Naive thymus-derived CD4-positive, alpha-beta T cell (primary cell): ENCODE data around the gene PPP2R5A. TPM values are rescaled to one million over a fixed set of nuclear protein-coding genes. Genes with fewer than 3 reads are reported as not detected.

Experiments
- ATAC-seq: fragments of 150-1000 bp; cut with Tn5 transposase; 2 replicates; pipeline ENCODE4 v1.10.0; 2021; ENCODE audit warnings: mild to moderate bottlenecking, moderate library complexity
- CTCF ChIA-PET: fragments of 350-600 bp; sonication (Branson Sonifier 250); formaldehyde crosslinking; loops from one replicate; lab custom pipeline; 2021; ENCODE audit warnings: antibody characterized with exemption; lab: Charles Lee
- POLR2A ChIA-PET: fragments of 350-600 bp; sonication (Branson Sonifier 250); formaldehyde crosslinking; loops from one replicate; lab custom pipeline; 2021; ENCODE audit warnings: antibody characterized with exemption, inconsistent platforms; lab: Charles Lee
- DNase-seq, 9 donors: peaks; one replicate each; pipeline versions ENCODE4 v3.0.0 to v3.0.0-alpha.2; 2020 to 2022; ENCODE audit warnings: mixed read lengths in 1 of 9
- H3K27ac ChIP-seq: one replicate; pipeline ENCODE4 v1.7.0; 2013; ENCODE audit warnings: mild to moderate bottlenecking, low read depth, low read length, moderate library complexity
- H3K27me3 ChIP-seq, 2 donors: one replicate each; pipeline ENCODE4 v1.7.0; 2013; ENCODE audit warnings: low read length in 2 of 2, mild to moderate bottlenecking in 2 of 2, moderate library complexity in 2 of 2; ENCODE audit not compliant: control insufficient read depth in 2 of 2, insufficient read depth in 2 of 2
- H3K36me3 ChIP-seq, 3 experiments: 1 replicate in 2 of 3; 2 replicates in 1 of 3; pipeline ENCODE4 v1.7.0; 2013; ENCODE audit warnings: low read length in 3 of 3, mild to moderate bottlenecking in 3 of 3, moderate library complexity in 1 of 3; ENCODE audit not compliant: insufficient read depth in 3 of 3, control insufficient read depth in 2 of 3
- H3K4me1 ChIP-seq, 2 donors: one replicate each; pipeline ENCODE4 v1.7.0; 2013; ENCODE audit warnings: low read length in 2 of 2, mild to moderate bottlenecking in 2 of 2, moderate library complexity in 1 of 2; ENCODE audit not compliant: control insufficient read depth in 2 of 2, insufficient read depth in 2 of 2
- H3K4me3 ChIP-seq: 2 replicates; pipeline ENCODE4 v1.7.0; 2013; ENCODE audit warnings: mild to moderate bottlenecking, low read length
- H3K9me3 ChIP-seq, 3 experiments: 1 replicate in 2 of 3; 2 replicates in 1 of 3; pipeline ENCODE4 v1.7.0; 2013; ENCODE audit warnings: low read length in 3 of 3; ENCODE audit not compliant: control insufficient read depth in 2 of 3
- H3K27ac Mint-ChIP-seq, 9 donors: one replicate each; pipeline ENCODE4 v1.8.0; 2020 to 2022; ENCODE audit warnings: mixed read lengths in 9 of 9, mild to moderate bottlenecking in 8 of 9, moderate library complexity in 5 of 9, inconsistent platforms in 2 of 9
- H3K27me3 Mint-ChIP-seq, 5 donors: one replicate each; pipeline ENCODE4 v1.8.0; 2021 to 2022; ENCODE audit warnings: mixed read lengths in 5 of 5, mild to moderate bottlenecking in 1 of 5
- H3K36me3 Mint-ChIP-seq, 5 donors: one replicate each; pipeline ENCODE4 v1.8.0; 2020 to 2022; ENCODE audit warnings: mixed read lengths in 5 of 5, mild to moderate bottlenecking in 3 of 5, inconsistent platforms in 1 of 5
- H3K4me1 Mint-ChIP-seq, 7 donors: one replicate each; pipeline ENCODE4 v1.8.0; 2020 to 2022; ENCODE audit warnings: mixed read lengths in 7 of 7, mild to moderate bottlenecking in 3 of 7, inconsistent platforms in 1 of 7
- H3K4me3 Mint-ChIP-seq, 10 donors: one replicate each; pipeline ENCODE4 v1.8.0; 2020 to 2022; ENCODE audit warnings: mild to moderate bottlenecking in 10 of 10, mixed read lengths in 10 of 10, moderate library complexity in 6 of 10, inconsistent platforms in 2 of 10
- H3K9me3 Mint-ChIP-seq, 11 donors: one replicate each; pipeline ENCODE4 v1.8.0; 2020 to 2022; ENCODE audit warnings: mixed read lengths in 11 of 11, mild to moderate bottlenecking in 4 of 11, inconsistent platforms in 1 of 11, moderate library complexity in 1 of 11
- intact Hi-C, 2 donors: fragments of 100-400 bp; cut with micrococcal nuclease; formaldehyde crosslinking; loops; one replicate each; pipeline ENCODE4 v1.15.1; 2023
- polyA plus RNA-seq, 2 donors: library from polyadenylated mRNA; unstranded; fragments of 300-500 nt; fragmentation: Illumina TruSeq; gene quantifications; one replicate each; pipeline ENCODE4 v1.2.3, GENCODE V29; 2021
- total RNA-seq, 6 experiments: library from RNA in 5 of 6; stranded (reverse) in 5 of 6; gene quantifications; 1 replicate in 5 of 6; 2 replicates in 1 of 6; pipeline ENCODE4 v1.2.3 and lab custom pipeline; 2021 to 2026

PPP2R5A gene
- total and polyA plus RNA-seq, 7 experiments from 2014 or later: 22.9 to 52.7 (median 47.5) TPM

GRCh38 chr1:212329105-212329504 lies 43.9 kb downstream of the PPP2R5A start:
- no peak overlapping the region for H3K4me3 Mint-ChIP-seq
- Histone ChIP-seq H3K27me3 (no peaks in the 10 kb centered on the region), H3K4me3 (no peak overlapping the region), H3K4me1 (peaks cover 0 to 4% of the 10 kb centered on the region in 2 donors), H3K36me3 (peaks cover 4 to 18% (median 12%) of the 10 kb centered on the region in 3 experiments), H3K9me3 (no peaks in the 10 kb centered on the region), H3K27ac (no peak overlapping the region)
- peaks cover 9 to 48% (median 43%) of the 10 kb centered on the region in 7 donors for H3K4me1 Mint-ChIP-seq
- no peak overlapping the region for H3K27ac Mint-ChIP-seq
- H3K9me3 Mint-ChIP-seq: no peaks in the 10 kb centered on the region
- H3K36me3 Mint-ChIP-seq: peaks cover 6 to 39% (median 22%) of the 10 kb centered on the region in 5 donors
- no peak for DNase-seq
- POLR2A ChIA-PET: no interaction called here
- CTCF ChIA-PET: interaction anchor here (1.2 kb wide), 1 partner anchor 128 kb away, joined by 4 read pairs; no protein-coding TSS in a partner anchor
- intact Hi-C loops: no loop called here
- H3K27me3 Mint-ChIP-seq: no peaks in the 10 kb centered on the region
- no peak for ATAC-seq

- DNase-seq (no peak), ATAC-seq (no peak)
- Histone ChIP-seq H3K4me3 (no peak overlapping the region), H3K4me1 (no peaks in the 10 kb centered on the region), H3K27ac (no peak overlapping the region), H3K9me3 (no peaks in the 10 kb centered on the region), H3K36me3 (peaks cover 0 to 36% (median 6%) of the 10 kb centered on the region in 3 experiments), H3K27me3 (no peaks in the 10 kb centered on the region)
- peaks cover 0 to 31% (median 15%) of the 10 kb centered on the region in 7 donors for H3K4me1 Mint-ChIP-seq
- no peak overlapping the region for H3K4me3 Mint-ChIP-seq
- H3K27me3 Mint-ChIP-seq: no peaks in the 10 kb centered on the region
- H3K27ac Mint-ChIP-seq: peak overlapping the region in 5 of 9 donors; percentile 5 to 69 (median 44)
- ChIA-PET POLR2A (interaction anchor here (1.2 kb wide), 1 partner anchor 78 kb away, joined by 4 read pairs; no protein-coding TSS in a partner anchor), CTCF (interaction anchor here (1.2 to 1.5 kb wide), 2 partner anchors 115 to 270 kb away, joined by 3 to 5 read pairs; no protein-coding TSS in a partner anchor)
- intact Hi-C loops: no loop called here
- H3K9me3 Mint-ChIP-seq: no peaks in the 10 kb centered on the region
- H3K36me3 Mint-ChIP-seq: peaks cover 0 to 24% (median 15%) of the 10 kb centered on the region in 5 donors
Observed at GRCh38 chr1:212341090-212341489, 55.9 kb downstream of the PPP2R5A start.

- ChIA-PET POLR2A (no interaction called here), CTCF (interaction anchor here (0.8 kb wide), 1 partner anchor 274 kb away, joined by 3 read pairs; no protein-coding TSS in a partner anchor)
- H3K27ac Mint-ChIP-seq: peak overlapping the region in 1 of 9 donors; percentile 16
- H3K4me1 Mint-ChIP-seq: peaks cover 0 to 32% (median 15%) of the 10 kb centered on the region in 7 donors
- Histone ChIP-seq H3K4me1 (no peaks in the 10 kb centered on the region), H3K4me3 (no peak overlapping the region), H3K27me3 (no peaks in the 10 kb centered on the region), H3K9me3 (no peaks in the 10 kb centered on the region), H3K27ac (no peak overlapping the region), H3K36me3 (peaks cover 0 to 63% (median 20%) of the 10 kb centered on the region in 3 experiments)
- no peaks in the 10 kb centered on the region for H3K27me3 Mint-ChIP-seq
- ATAC-seq: no peak
- peaks cover 3 to 25% (median 24%) of the 10 kb centered on the region in 5 donors for H3K36me3 Mint-ChIP-seq
- intact Hi-C loops: no loop called here
- DNase-seq: no peak
- no peaks in the 10 kb centered on the region for H3K9me3 Mint-ChIP-seq
- H3K4me3 Mint-ChIP-seq: no peak overlapping the region
Observed at GRCh38 chr1:212344905-212345304, 59.7 kb downstream of the PPP2R5A start.

DNA sequence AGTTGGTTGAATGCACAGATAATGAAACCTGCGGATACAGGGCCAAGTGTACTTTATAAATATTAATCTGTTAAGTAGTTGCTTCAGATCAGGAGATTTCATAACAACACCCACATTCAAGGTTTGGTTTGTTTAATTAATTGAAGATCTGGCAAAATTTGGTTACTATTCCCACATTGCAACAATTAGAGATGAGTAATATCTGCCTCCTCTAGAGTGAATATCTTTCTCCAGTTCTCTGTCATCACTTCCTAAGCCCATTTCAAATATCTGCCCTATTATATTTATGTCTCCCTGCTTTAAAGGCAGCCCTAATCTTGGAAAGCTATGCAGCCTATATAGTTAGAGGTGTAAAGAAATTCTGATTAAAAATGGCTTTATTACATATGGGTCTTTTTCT lies 61.4 kb downstream of the PPP2R5A start:
- peaks cover 0 to 19% (median 5%) of the 10 kb centered on the region in 7 donors for H3K4me1 Mint-ChIP-seq
- peak overlapping the region in 3 of 9 donors; percentile 8 to 75 (median 45) for H3K27ac Mint-ChIP-seq
- intact Hi-C loops: no loop called here
- DNase-seq (no peak), ATAC-seq (no peak)
- ChIA-PET POLR2A (no interaction called here), CTCF (no interaction called here)
- no peaks in the 10 kb centered on the region for H3K4me1 ChIP-seq
- no peaks in the 10 kb centered on the region for H3K9me3 Mint-ChIP-seq
- H3K4me3 Mint-ChIP-seq: no peak overlapping the region
- no peaks in the 10 kb centered on the region for H3K27me3 ChIP-seq
- H3K36me3 ChIP-seq: peaks cover 0 to 63% (median 20%) of the 10 kb centered on the region in 3 experiments
- no peak overlapping the region for H3K27ac ChIP-seq
- peaks cover 3 to 25% (median 24%) of the 10 kb centered on the region in 5 donors for H3K36me3 Mint-ChIP-seq
- H3K9me3 ChIP-seq: no peaks in the 10 kb centered on the region
- no peak overlapping the region for H3K4me3 ChIP-seq
- no peaks in the 10 kb centered on the region for H3K27me3 Mint-ChIP-seq

GRCh38 chr1:212351588-212352362 lies 66.6 kb downstream of the PPP2R5A start:
- Mint-ChIP-seq H3K4me3 (no peak overlapping the region), H3K27ac (peak overlapping the region in 3 of 9 donors; percentile 63 to 79 (median 64)), H3K9me3 (no peaks in the 10 kb centered on the region), H3K36me3 (peaks cover 6 to 20% (median 20%) of the 10 kb centered on the region in 5 donors), H3K27me3 (no peaks in the 10 kb centered on the region), H3K4me1 (peaks cover 0 to 6% (median 0%) of the 10 kb centered on the region in 7 donors)
- no peak for DNase-seq
- ChIA-PET POLR2A (no interaction called here), CTCF (no interaction called here)
- intact Hi-C loops: no loop called here
- Histone ChIP-seq H3K4me3 (no peak overlapping the region), H3K27me3 (no peaks in the 10 kb centered on the region), H3K27ac (no peak overlapping the region), H3K9me3 (no peaks in the 10 kb centered on the region), H3K36me3 (peaks cover 11 to 61% (median 23%) of the 10 kb centered on the region in 3 experiments), H3K4me1 (no peaks in the 10 kb centered on the region)
- no peak for ATAC-seq

- intact Hi-C loops: no loop called here
- DNase-seq (no peak), ATAC-seq (no peak)
- no peaks in the 10 kb centered on the region for H3K27me3 Mint-ChIP-seq
- H3K9me3 ChIP-seq: no peaks in the 10 kb centered on the region
- no peaks in the 10 kb centered on the region for H3K4me1 ChIP-seq
- peak overlapping the region; percentile 2 for H3K27ac ChIP-seq
- H3K27me3 ChIP-seq: no peaks in the 10 kb centered on the region
- H3K9me3 Mint-ChIP-seq: no peaks in the 10 kb centered on the region
- H3K4me3 ChIP-seq: no peak overlapping the region
- ChIA-PET POLR2A (no interaction called here), CTCF (interaction anchor here (0.7 kb wide), 1 partner anchor 10 kb away, joined by 3 read pairs; no protein-coding TSS in a partner anchor)
- no peak overlapping the region for H3K4me3 Mint-ChIP-seq
- peaks cover 3 to 22% (median 15%) of the 10 kb centered on the region in 5 donors for H3K36me3 Mint-ChIP-seq
- peaks cover 13 to 57% (median 15%) of the 10 kb centered on the region in 3 experiments for H3K36me3 ChIP-seq
- peak overlapping the region in 4 of 9 donors; percentile 31 to 71 (median 51) for H3K27ac Mint-ChIP-seq
- H3K4me1 Mint-ChIP-seq: peaks cover 0 to 3% (median 0%) of the 10 kb centered on the region in 7 donors
Observed at GRCh38 chr1:212353181-212353580, 68.0 kb downstream of the PPP2R5A start.
